ENCODE results near the gene NEDD1.

GRCh38 chr12:96890331-96890730, 16.7 kb upstream of the NEDD1 start:
- no peak for TF ChIP-seq POLR2A (IDR thresholded peaks at IDR 0.05; ENCODE audit: extremely low read depth, insufficient read length)
- TF ChIP-seq, protein P1, sequence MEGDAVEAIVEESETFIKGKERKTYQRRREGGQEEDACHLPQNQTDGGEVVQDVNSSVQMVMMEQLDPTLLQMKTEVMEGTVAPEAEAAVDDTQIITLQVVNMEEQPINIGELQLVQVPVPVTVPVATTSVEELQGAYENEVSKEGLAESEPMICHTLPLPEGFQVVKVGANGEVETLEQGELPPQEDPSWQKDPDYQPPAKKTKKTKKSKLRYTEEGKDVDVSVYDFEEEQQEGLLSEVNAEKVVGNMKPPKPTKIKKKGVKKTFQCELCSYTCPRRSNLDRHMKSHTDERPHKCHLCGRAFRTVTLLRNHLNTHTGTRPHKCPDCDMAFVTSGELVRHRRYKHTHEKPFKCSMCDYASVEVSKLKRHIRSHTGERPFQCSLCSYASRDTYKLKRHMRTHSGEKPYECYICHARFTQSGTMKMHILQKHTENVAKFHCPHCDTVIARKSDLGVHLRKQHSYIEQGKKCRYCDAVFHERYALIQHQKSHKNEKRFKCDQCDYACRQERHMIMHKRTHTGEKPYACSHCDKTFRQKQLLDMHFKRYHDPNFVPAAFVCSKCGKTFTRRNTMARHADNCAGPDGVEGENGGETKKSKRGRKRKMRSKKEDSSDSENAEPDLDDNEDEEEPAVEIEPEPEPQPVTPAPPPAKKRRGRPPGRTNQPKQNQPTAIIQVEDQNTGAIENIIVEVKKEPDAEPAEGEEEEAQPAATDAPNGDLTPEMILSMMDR (IDR thresholded peaks at IDR 0.05; ENCODE audit: low read depth, low read length), result no peak
- TF ChIP-seq, protein P2, sequence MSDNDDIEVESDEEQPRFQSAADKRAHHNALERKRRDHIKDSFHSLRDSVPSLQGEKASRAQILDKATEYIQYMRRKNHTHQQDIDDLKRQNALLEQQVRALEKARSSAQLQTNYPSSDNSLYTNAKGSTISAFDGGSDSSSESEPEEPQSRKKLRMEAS (IDR thresholded peaks at IDR 0.05; ENCODE audit: low read depth, low read length), result no peak
- TF ChIP-seq MYC (IDR thresholded peaks at IDR 0.05; ENCODE audit: low read depth, low read length), result no peak

All from NB4 (cell line).